Epithelial cell of proximal tubule (primary cell): ENCODE data around the gene SAFB. TPM values are rescaled to one million over a fixed set of nuclear protein-coding genes. Genes with fewer than 3 reads are reported as not detected.

Experiments used
- DNase-seq: peaks from one replicate; pipeline ENCODE4 v3.0.0-alpha.2; 2011; ENCODE audit warnings: low read depth
- H3K4me3 ChIP-seq: 2 replicates; pipeline ENCODE4 v1.5.1; 2011; ENCODE audit warnings: low read depth, mild to moderate bottlenecking, low read length
- CTCF ChIP-seq: conservative IDR thresholded peaks from 2 replicates; pipeline ENCODE4 v1.5.1; 2012; ENCODE audit warnings: low read depth, mild to moderate bottlenecking, low read length
- total RNA-seq: library from RNA; depleted of rRNA; stranded (reverse); fragments of >200 nt; gene quantifications from 2 replicates; pipeline ENCODE4 v1.2.3, GENCODE V29; 2015

SAFB gene
- total RNA-seq, 1 donor from 2014 or later: 65.6 TPM

- H3K4me3 ChIP-seq: no peak overlapping the region
- TF ChIP-seq CTCF: no peak
- no peak for DNase-seq
Measured at GRCh38 chr19:5585461-5586299, 37.2 kb upstream of the SAFB start.

GRCh38 chr19:5586300-5587070, 36.4 kb upstream of the SAFB start:
- H3K4me3 ChIP-seq: no peak overlapping the region
- no peak for TF ChIP-seq CTCF
- DNase-seq: no peak

DNA sequence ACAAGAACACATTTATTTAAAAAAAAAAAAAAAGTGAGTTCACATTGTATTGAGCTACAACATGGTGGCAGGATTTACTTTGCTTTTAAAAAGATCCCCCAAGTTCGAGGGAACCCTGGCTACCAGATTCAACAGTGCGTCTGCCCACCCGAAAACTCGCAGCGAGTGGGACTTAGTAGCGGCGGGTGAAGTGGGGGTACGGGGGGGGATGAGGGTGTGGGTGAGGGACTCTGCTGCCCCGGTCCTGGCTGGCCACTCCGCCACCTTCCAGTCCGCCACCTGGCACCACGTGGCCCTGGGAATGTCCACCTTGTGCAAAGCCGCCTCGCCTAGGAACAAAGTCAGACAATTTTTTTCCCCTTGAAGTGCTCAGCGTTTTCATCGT, 35.8 kb upstream of the SAFB start:
- TF ChIP-seq CTCF: no peak
- no peak for DNase-seq

GRCh38 chr19:5587661-5588060, 35.2 kb upstream of the SAFB start:
- no peak overlapping the region for H3K4me3 ChIP-seq
- DNase-seq: no peak
- TF ChIP-seq CTCF: no peak

More for the DNA sequence above, 35.8 kb upstream of the SAFB start:
- no peak overlapping the region for H3K4me3 ChIP-seq

DNA sequence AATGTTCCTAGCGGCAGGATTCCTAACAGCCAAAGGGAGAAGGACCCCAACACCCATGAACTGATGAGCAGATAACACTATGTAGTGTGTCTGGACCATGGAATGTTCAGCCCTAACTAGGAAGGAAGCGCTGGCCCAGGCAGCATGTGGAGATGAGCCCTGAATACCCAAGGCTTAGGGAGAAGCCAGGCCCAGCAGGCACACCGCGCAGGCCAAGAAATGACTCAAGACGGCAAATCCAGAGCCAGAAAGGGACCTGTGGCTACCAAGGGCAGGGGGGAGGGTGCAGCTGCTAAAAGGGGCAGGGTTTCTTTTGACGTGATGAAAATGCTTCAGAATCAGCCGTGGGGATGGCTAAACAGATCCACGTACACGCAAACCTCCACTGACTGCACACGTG, 34.4 kb upstream of the SAFB start:
- no peak overlapping the region for H3K4me3 ChIP-seq
- DNase-seq: no peak
- TF ChIP-seq CTCF: no peak

DNA sequence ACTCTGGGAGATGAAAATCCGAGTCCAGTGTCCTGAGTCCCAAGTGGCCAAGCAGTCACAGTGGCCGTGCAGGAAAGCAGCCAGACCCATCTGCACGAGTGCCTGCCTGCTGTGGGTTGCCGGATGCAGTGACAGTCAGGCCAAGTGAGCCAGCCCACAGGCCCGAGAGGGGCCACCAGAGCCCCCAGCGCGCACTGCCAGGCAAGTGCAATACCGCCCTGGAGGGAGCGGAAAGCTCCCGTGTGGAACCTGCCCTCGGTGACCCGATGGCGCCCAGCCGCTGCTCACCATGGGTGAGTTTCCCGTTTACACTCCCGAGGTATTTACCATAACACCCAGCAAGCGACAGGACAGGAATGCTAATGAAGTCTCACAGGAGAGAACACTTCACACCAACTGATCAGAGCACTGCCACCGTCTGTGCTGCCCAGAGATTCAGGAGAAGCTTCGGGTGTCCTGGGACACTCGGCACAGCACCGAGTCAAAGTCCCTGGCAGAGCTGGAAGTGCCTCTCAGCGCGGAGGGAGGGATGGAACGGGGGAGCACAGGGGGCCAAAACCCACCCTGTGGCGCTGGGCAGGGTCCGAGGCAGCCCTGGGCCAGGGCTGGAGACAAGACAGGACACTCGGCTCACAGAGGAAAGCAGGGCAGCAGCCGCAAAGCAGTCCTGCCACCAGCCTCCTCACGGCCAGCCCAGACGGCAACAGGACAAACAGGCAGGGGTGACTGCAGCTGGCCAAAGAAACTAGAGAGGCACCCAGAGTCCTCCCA, 33.8 kb upstream of the SAFB start:
- no peak overlapping the region for H3K4me3 ChIP-seq
- no peak for TF ChIP-seq CTCF
- DNase-seq: no peak
